Subcutaneous abdominal adipose tissue (tissue), 5 donors: ENCODE results near the gene SOX5.

Experiments
- H3K27ac ChIP-seq: one replicate; pipeline ENCODE4 v1.7.0; 2013; ENCODE audit warnings: low read depth, mild to moderate bottlenecking, inconsistent platforms, low read length, moderate library complexity
- H3K27me3 ChIP-seq, 5 donors: one replicate each; pipeline ENCODE4 v1.7.0; 2013; ENCODE audit warnings: low read length in 5 of 5, inconsistent platforms in 1 of 5; ENCODE audit not compliant: control insufficient read depth in 5 of 5, insufficient read depth in 4 of 5
- H3K36me3 ChIP-seq, 5 donors: one replicate each; pipeline ENCODE4 v1.7.0; 2013; ENCODE audit warnings: low read length in 5 of 5; ENCODE audit not compliant: control insufficient read depth in 5 of 5, insufficient read depth in 5 of 5
- H3K4me1 ChIP-seq, 5 donors: one replicate each; pipeline ENCODE4 v1.7.0; 2013; ENCODE audit warnings: low read length in 5 of 5, mild to moderate bottlenecking in 3 of 5, moderate library complexity in 1 of 5; ENCODE audit not compliant: control insufficient read depth in 5 of 5, insufficient read depth in 5 of 5
- H3K4me3 ChIP-seq, 5 donors: one replicate each; pipeline ENCODE4 v1.7.0; 2013; ENCODE audit warnings: low read length in 5 of 5, low read depth in 1 of 5
- H3K9ac ChIP-seq, 5 donors: one replicate each; pipeline ENCODE4 v1.7.0; 2013; ENCODE audit warnings: low read length in 5 of 5, mild to moderate bottlenecking in 4 of 5, moderate library complexity in 3 of 5
- H3K9me3 ChIP-seq, 5 donors: one replicate each; pipeline ENCODE4 v1.7.0; 2013; ENCODE audit warnings: low read length in 5 of 5; ENCODE audit not compliant: control insufficient read depth in 5 of 5
- donor health status: healthy.
- donor health status: healthy.
- donor health status: healthy.
- donor health status: healthy.
- donor health status: healthy.

The SOX5 gene

DNA sequence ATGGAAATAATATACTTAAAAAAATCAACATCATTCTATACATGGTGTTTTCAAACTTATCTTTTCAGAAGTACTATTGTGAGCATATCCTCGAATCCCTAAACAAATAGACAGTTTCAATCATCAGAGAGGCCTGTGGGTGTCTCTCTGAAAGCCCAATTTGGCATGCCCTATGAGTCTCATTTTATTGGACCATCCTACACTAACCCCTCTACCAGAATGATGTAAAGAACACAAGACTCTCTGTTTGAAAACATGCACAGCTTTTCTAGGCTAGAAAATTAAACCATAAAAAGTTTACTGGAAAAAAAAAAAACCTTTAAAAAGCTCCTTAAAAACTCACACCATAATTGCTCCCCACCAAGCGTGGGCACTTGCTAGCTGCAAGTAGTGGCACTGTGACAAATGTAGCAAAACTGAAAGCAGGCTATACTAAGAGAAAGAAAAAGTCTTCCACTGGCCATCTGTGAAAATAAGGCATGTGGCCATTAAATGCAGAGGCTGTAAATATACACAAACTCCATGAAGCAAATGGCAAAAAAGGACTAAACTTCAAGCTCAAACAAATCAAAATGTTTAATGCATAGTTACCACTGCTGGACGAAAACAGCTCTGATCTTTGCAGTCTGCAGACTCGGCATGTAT is 394.2 kb downstream of the SOX5 start:
- H3K4me1 ChIP-seq = peaks cover 0 to 3% (median 0%) of the 10 kb centered on the region in 5 donors
- no peaks in the 10 kb centered on the region for H3K27me3 ChIP-seq
- no peak overlapping the region for H3K27ac ChIP-seq
- no peak overlapping the region for H3K4me3 ChIP-seq
- no peaks in the 10 kb centered on the region for H3K36me3 ChIP-seq
- H3K9me3 ChIP-seq = no peaks in the 10 kb centered on the region
- no peak overlapping the region for H3K9ac ChIP-seq

DNA sequence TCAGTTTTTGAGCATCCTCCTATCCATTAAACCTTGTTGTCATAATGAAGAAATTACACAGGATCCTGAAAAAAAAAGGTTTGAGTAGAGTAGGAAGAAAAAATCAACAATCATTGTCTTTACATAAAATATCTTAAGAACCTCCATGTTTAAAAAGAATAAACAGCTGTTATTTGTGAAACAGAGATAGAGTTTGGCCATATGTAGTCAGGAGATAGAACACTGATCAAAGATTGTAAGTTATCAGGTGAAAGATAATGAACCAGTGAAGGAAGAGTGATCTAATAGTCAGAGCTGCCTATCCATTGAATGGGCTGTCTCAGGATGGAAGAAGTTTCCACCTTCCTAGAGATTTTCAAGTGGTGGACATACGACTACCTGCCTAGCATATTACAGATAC is 397.1 kb downstream of the SOX5 start:
- H3K4me3 ChIP-seq = no peak overlapping the region
- no peaks in the 10 kb centered on the region for H3K27me3 ChIP-seq
- no peak overlapping the region for H3K9ac ChIP-seq
- H3K27ac ChIP-seq = no peak overlapping the region
- H3K4me1 ChIP-seq = no peaks in the 10 kb centered on the region
- no peaks in the 10 kb centered on the region for H3K9me3 ChIP-seq
- H3K36me3 ChIP-seq = peaks cover 0 to 2% (median 0%) of the 10 kb centered on the region in 5 donors

DNA sequence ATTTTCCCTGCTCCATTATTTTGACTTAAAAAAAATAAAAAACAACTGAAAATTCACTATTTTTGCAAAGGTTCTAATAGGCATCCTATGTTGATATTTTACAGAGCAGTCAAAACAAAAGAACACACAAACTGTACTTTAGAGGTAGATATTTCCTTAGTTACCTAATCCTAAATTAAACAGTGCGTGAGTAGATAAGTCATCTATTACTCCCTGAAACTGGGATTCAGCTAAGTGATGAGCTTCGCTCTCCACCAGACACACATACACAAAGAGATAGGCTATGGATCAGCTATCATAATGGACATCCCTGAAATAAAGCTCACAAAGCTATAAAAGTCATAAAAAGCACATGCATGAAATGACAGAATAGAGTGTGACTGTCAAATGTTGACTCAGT is 398.7 kb downstream of the SOX5 start:
- Histone ChIP-seq H3K4me1 (no peaks in the 10 kb centered on the region), H3K9ac (no peak overlapping the region), H3K36me3 (peaks cover 0 to 5% (median 3%) of the 10 kb centered on the region in 5 donors), H3K27me3 (no peaks in the 10 kb centered on the region), H3K9me3 (no peaks in the 10 kb centered on the region), H3K4me3 (no peak overlapping the region), H3K27ac (no peak overlapping the region)

DNA sequence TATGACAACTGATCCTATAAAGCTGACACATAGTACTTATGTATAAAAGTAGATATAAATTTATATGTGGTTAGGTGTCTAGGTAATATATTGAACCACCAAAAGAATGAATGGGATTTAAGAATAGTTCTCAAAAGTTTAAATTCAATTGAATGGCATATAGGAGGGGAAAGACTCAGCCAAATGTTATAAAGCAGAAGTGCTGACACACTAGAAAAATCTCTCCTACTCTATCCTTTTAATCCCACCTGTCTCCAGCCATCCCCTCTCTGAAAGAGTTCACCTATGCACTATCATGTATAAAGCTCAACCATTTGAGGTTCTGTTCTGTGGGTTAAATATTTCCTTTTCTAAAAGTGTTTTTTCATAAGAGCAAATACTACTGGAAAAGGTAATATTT is 400.7 kb downstream of the SOX5 start:
- H3K9ac ChIP-seq = no peak overlapping the region
- H3K4me3 ChIP-seq = no peak overlapping the region
- no peaks in the 10 kb centered on the region for H3K4me1 ChIP-seq
- H3K9me3 ChIP-seq = no peaks in the 10 kb centered on the region
- no peak overlapping the region for H3K27ac ChIP-seq
- peaks cover 0 to 22% (median 10%) of the 10 kb centered on the region in 5 donors for H3K36me3 ChIP-seq
- no peaks in the 10 kb centered on the region for H3K27me3 ChIP-seq

DNA sequence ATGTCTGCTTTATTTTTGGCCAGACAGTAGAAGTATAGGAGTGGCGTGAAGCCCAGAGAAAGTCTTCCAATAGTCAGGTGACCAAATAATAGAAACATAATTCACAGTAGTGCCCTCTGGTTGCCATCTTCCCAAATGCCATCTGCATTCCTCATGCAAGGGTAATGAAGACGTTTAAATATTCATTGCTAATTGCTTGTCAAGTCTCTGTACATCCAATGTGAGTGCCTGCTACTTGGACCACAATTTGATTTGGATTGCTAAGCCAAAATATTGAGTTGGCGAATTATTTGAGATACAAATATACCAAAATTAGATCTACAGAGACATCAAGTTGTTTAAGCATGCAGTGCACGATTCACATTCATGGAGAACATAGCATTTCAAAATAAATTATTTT is 402.7 kb downstream of the SOX5 start:
- Histone ChIP-seq H3K9me3 (no peaks in the 10 kb centered on the region), H3K27me3 (no peaks in the 10 kb centered on the region), H3K9ac (no peak overlapping the region), H3K4me1 (no peaks in the 10 kb centered on the region), H3K27ac (no peak overlapping the region), H3K4me3 (no peak overlapping the region), H3K36me3 (peaks cover 0 to 30% (median 17%) of the 10 kb centered on the region in 5 donors)

DNA sequence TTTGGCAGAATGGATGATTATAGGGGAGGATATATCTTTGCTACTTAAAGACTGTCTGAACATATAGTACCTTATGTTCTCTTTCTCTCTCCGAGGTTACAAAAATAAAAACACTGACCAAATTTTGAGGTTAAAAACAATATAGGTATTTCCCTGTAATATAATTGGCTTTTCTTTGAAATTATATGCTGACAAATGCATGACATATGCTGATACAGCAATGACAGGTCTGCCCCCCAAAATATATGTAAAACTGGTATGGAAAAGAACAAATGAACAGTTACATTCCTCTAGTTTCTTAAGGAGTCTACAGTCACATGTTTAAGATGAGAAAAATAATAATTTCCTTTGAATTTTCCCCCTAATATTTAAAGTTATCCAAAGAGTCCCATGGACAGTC is 405.7 kb downstream of the SOX5 start:
- Histone ChIP-seq H3K9ac (no peak overlapping the region), H3K4me1 (no peaks in the 10 kb centered on the region), H3K27me3 (no peaks in the 10 kb centered on the region), H3K9me3 (no peaks in the 10 kb centered on the region), H3K36me3 (peaks cover 0 to 34% (median 17%) of the 10 kb centered on the region in 5 donors), H3K27ac (no peak overlapping the region), H3K4me3 (no peak overlapping the region)

DNA sequence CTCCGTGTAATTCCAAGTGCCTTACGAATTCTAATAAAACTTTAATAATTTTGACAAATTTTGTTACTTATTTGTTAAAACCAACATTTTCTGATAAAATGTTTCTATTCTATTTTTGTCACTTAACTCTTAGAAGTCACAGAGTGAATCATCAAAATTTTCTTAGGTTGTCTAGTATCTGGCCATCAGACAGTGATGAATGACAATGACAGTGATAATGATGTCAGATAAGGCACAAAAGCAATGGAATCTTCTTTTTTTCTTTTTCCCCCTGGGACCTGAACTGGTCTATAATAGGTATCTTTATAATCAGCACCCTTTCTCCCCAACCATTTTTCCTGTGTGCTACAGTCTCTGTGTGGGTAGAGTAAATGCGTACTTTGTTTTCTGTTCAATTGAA is 407.3 kb downstream of the SOX5 start:
- no peak overlapping the region for H3K4me3 ChIP-seq
- H3K27me3 ChIP-seq = no peaks in the 10 kb centered on the region
- H3K36me3 ChIP-seq = peaks cover 0 to 39% (median 17%) of the 10 kb centered on the region in 5 donors
- no peak overlapping the region for H3K9ac ChIP-seq
- no peaks in the 10 kb centered on the region for H3K4me1 ChIP-seq
- no peaks in the 10 kb centered on the region for H3K9me3 ChIP-seq
- H3K27ac ChIP-seq = no peak overlapping the region

DNA sequence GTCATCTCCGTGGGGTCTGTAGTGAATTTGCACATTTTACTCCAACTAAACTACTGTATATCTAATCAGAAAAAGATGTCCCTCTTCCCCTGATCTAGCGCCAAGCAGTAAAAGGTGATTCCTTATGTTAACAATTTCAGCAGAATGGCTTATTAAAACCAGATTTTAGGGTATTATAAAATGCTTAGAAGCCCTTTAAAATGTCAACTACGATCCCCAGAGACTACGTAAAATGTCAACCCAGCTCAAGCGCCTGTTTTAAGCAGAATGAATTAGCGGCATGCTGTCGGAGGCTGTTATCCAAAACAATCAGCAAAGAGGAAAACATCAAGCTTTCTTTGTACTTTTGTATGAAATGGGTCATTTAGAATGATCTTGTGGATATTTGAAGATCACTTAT is 408.9 kb downstream of the SOX5 start:
- Histone ChIP-seq H3K4me1 (no peaks in the 10 kb centered on the region), H3K9ac (no peak overlapping the region), H3K36me3 (peaks cover 0 to 35% (median 18%) of the 10 kb centered on the region in 5 donors), H3K4me3 (no peak overlapping the region), H3K27ac (no peak overlapping the region), H3K27me3 (no peaks in the 10 kb centered on the region), H3K9me3 (no peaks in the 10 kb centered on the region)

DNA sequence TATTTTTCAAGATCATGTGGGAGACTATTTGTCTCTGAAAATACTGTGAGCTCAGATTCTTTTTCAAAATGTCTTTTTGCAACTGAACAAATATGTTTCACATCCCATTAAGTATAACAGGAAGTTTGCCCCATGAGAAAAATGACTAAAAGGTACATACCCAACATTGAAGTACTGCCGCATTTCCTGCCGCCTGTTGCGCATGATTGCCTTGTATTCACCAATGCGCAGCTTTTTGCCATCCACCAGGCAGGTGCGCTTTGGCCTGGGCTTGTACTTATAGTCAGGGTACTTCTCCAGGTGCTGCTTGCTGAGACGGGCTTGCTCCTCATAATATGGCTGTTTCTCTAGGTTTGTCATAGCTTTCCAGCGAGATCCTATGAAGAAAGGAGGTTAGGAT is 413.2 kb downstream of the SOX5 start:
- H3K27me3 ChIP-seq = no peaks in the 10 kb centered on the region
- no peak overlapping the region for H3K27ac ChIP-seq

DNA sequence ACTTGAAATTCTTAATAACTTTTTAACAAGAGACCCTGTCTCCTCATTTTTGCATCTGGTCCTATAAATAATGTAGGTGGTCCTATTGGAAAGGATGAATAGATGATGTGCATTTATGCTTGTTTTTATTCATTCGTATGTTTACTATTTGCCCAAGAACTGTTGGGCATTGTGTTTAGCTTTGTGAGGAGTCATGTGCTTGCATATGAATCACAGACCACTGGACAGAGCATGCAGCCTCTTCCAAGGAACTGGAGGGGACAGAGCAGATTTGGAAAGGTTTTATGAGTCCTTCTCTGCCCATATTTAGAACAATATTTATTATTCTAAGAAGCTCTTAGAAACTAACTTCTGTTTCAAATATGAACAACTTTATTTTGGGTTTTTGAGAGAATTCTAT is 414.0 kb downstream of the SOX5 start:
- no peaks in the 10 kb centered on the region for H3K4me1 ChIP-seq
- H3K9ac ChIP-seq = no peak overlapping the region
- no peaks in the 10 kb centered on the region for H3K27me3 ChIP-seq
- no peaks in the 10 kb centered on the region for H3K9me3 ChIP-seq
- no peak overlapping the region for H3K27ac ChIP-seq
- H3K4me3 ChIP-seq = no peak overlapping the region
- H3K36me3 ChIP-seq = peaks cover 5 to 16% (median 14%) of the 10 kb centered on the region in 5 donors

More for the DNA sequence above, 413.2 kb downstream of the SOX5 start:
- Histone ChIP-seq H3K9ac (no peak overlapping the region), H3K9me3 (no peaks in the 10 kb centered on the region), H3K36me3 (peaks cover 5 to 16% (median 14%) of the 10 kb centered on the region in 5 donors), H3K4me1 (no peaks in the 10 kb centered on the region), H3K4me3 (no peak overlapping the region)
